HS-5 (cell line): ENCODE data around the gene SLC6A1.
A peak's percentile ranks its signal among the peaks of the same experiment; 100 is the strongest.

Source experiments
- DNase-seq: peaks from one replicate; pipeline ENCODE4 v3.0.0-alpha.2; 2012; ENCODE audit warnings: low read depth

SLC6A1 gene

GRCh38 chr3:10992017-10992942 lies at the start of gene SLC6A1:
TSS of gene SLC6A1 (plus strand) at chr3:10992748. CDS start at chr3:11017212, 24,464 bp downstream.
- DNase-seq: no peak

GRCh38 chr3:10944866-10945265 lies 47.7 kb upstream of the SLC6A1 start:
- DNase-seq: no peak

GRCh38 chr3:10945683-10946287 lies 46.8 kb upstream of the SLC6A1 start:
- no peak for DNase-seq

- DNase-seq: no peak
These were observed 46.0 kb upstream of the SLC6A1 start for GRCh38 chr3:10946526-10946925.

GRCh38 chr3:10948326-10948725 lies 44.2 kb upstream of the SLC6A1 start:
- no peak for DNase-seq

- no peak for DNase-seq
These were observed 43.4 kb upstream of the SLC6A1 start for GRCh38 chr3:10949197-10949596.

- DNase-seq: peak; percentile 8
These were observed 41.9 kb upstream of the SLC6A1 start for GRCh38 chr3:10950476-10951294.

- DNase-seq: no peak
These were observed 41.1 kb upstream of the SLC6A1 start for GRCh38 chr3:10951295-10951926.

GRCh38 chr3:10952525-10952924 lies 40.0 kb upstream of the SLC6A1 start:
- no peak for DNase-seq

GRCh38 chr3:10954740-10955139 lies 37.8 kb upstream of the SLC6A1 start:
- no peak for DNase-seq

- no peak for DNase-seq
These were observed 36.7 kb upstream of the SLC6A1 start for GRCh38 chr3:10955711-10956453.

GRCh38 chr3:10956531-10956930 lies 36.0 kb upstream of the SLC6A1 start:
- DNase-seq: no peak

GRCh38 chr3:10956986-10957385 lies 35.6 kb upstream of the SLC6A1 start:
- no peak for DNase-seq

- no peak for DNase-seq
These were observed 34.4 kb upstream of the SLC6A1 start for GRCh38 chr3:10957976-10958749.

GRCh38 chr3:10960255-10960654 lies 32.3 kb upstream of the SLC6A1 start:
- no peak for DNase-seq

- DNase-seq: no peak
These were observed 30.6 kb upstream of the SLC6A1 start for GRCh38 chr3:10961921-10962320.

GRCh38 chr3:10962481-10963036 lies 30.0 kb upstream of the SLC6A1 start:
- no peak for DNase-seq

- DNase-seq: no peak
These were observed 27.9 kb upstream of the SLC6A1 start for GRCh38 chr3:10964537-10965167.

- no peak for DNase-seq
These were observed 24.1 kb upstream of the SLC6A1 start for GRCh38 chr3:10968401-10968800.
